ENCODE data around the gene STRN4.

DNA sequence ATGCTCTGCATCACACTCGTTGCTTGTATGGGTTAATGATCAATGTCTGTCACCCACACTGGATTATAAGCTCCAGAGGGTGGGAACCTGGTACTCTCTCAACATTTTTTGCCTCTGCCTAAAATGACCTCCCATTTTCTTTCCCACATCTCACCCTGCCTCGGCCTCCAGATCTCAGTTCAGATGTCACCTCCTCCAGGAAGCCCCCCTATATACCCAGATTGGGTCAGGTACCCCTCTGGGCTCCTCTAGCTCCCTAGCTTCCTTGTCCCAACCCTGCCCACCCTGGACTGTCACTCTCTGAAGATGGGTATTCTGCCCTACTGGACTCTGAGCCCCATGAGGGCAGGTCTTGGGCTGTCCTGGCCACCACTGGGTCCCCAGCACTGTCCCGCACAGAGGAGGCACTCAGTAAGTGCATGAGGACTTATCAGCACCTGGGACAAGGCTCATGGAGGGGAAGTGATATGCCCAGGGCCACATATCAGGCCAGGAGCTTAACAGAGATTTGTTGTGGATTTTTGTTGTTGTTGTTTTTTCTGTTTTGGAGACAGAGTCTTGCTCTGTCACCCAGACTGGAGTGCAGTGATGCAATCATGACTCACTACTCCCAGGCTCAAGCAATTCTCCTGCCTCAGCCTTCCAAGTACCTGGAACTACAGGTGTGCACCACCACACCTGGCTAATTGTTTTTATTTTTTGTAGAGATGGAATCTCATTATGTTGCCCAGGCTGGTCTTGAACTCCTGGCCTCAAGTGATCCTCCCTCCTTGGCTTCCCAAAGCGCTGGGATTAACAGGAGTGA is 53.1 kb downstream of the STRN4 start:
- no peak for TF ChIP-seq TARDBP (IDR thresholded peaks at IDR 0.05)
- TF ChIP-seq FOXK2 (IDR thresholded peaks at IDR 0.05) = no peak
- no peak for TF ChIP-seq BHLHE40 (IDR thresholded peaks at IDR 0.05; ENCODE audit: borderline replicate concordance)
- no peak for TF ChIP-seq FOXA1 (IDR thresholded peaks at IDR 0.05)
